A673 (cell line): ENCODE data around the gene CPXM1. TPM values are rescaled to one million over a fixed set of nuclear protein-coding genes. Genes with fewer than 3 reads are reported as not detected.

ENCODE experiments used
- BruUV-seq: library from RNA; stranded (reverse); fragments of 400-500 nt; replicated peaks from 2 replicates; lab custom pipeline; 2021; lab: Mats Ljungman, UMichigan
- CTCF ChIA-PET: fragments of 300-600 bp; sonication (Branson Sonifier 250); formaldehyde crosslinking; loops from one replicate; lab custom pipeline; 2022; ENCODE audit warnings: antibody characterized with exemption; lab: Charles Lee
- POLR2A ChIA-PET: fragments of 300-600 bp; sonication (Branson Sonifier 250); formaldehyde crosslinking; loops from one replicate; lab custom pipeline; 2022; ENCODE audit warnings: antibody characterized with exemption; ENCODE audit not compliant: low non-redundant PET; lab: Charles Lee
- DNase-seq: peaks from one replicate; pipeline ENCODE4 v3.0.0-alpha.2; 2015; ENCODE audit warnings: low spot score
- H3K27ac ChIP-seq: fragments of 200-600 bp; sonication (generic); 2 replicates; pipeline ENCODE4 v1.5.1; 2016; ENCODE audit warnings: mixed run types, low read depth, mild to moderate bottlenecking, mixed read lengths, antibody characterized with exemption, low read length; ENCODE audit not compliant: poor library complexity, severe bottlenecking
- H3K27me3 ChIP-seq: fragments of 200-600 bp; sonication (generic); replicated peaks from 2 replicates; pipeline ENCODE4 v1.6.1; 2017; ENCODE audit warnings: mixed run types, low read depth, mild to moderate bottlenecking, mixed read lengths, antibody characterized with exemption, low read length; ENCODE audit not compliant: insufficient read depth, poor library complexity
- H3K36me3 ChIP-seq: fragments of 200-600 bp; sonication (generic); 2 replicates; pipeline ENCODE4 v1.6.1; 2016; ENCODE audit warnings: mixed run types, mild to moderate bottlenecking, mixed read lengths, antibody characterized with exemption, low read length; ENCODE audit not compliant: insufficient read depth, poor library complexity, severe bottlenecking
- H3K4me1 ChIP-seq: fragments of 200-600 bp; sonication (generic); 2 replicates; pipeline ENCODE4 v1.6.1; 2017; ENCODE audit warnings: mixed run types, mild to moderate bottlenecking, mixed read lengths, antibody characterized with exemption, low read length; ENCODE audit not compliant: insufficient read depth, poor library complexity, severe bottlenecking
- H3K4me3 ChIP-seq: fragments of 200-600 bp; sonication (generic); 2 replicates; pipeline ENCODE4 v1.5.1; 2016; ENCODE audit warnings: low read depth, mixed run types, mild to moderate bottlenecking, mixed read lengths, low read length; ENCODE audit not compliant: poor library complexity, severe bottlenecking
- H3K9me3 ChIP-seq: fragments of 200-600 bp; sonication (generic); 2 replicates; pipeline ENCODE4 v1.6.1; 2016; ENCODE audit warnings: mixed run types, low read depth, mild to moderate bottlenecking, mixed read lengths, antibody characterized with exemption, low read length; ENCODE audit not compliant: poor library complexity, severe bottlenecking
- CTCF ChIP-seq: fragments of 300-800, 200-600 bp; sonication (generic); conservative IDR thresholded peaks from 2 replicates; pipeline ENCODE4 v1.5.1; 2017; ENCODE audit warnings: low read depth, mild to moderate bottlenecking, antibody characterized with exemption, low read length, moderate library complexity, mixed read lengths
- EZH2 ChIP-seq: fragments of 200-600 bp; sonication (generic); IDR thresholded peaks from 2 replicates; pipeline ENCODE4 v1.6.1; 2017; ENCODE audit warnings: borderline replicate concordance, low read depth, mild to moderate bottlenecking, mixed read lengths, antibody characterized with exemption, low read length; ENCODE audit not compliant: poor library complexity, severe bottlenecking
- intact Hi-C: fragments of 100-400 bp; cut with micrococcal nuclease; formaldehyde crosslinking; loops from one replicate; pipeline ENCODE4 v1.10.0; 2022; ENCODE audit not compliant: unreplicated experiment
- total RNA-seq: library from RNA; stranded (reverse); gene quantifications from 2 replicates; pipeline ENCODE4 v1.2.3, GENCODE V29; 2021

The CPXM1 gene
- total RNA-seq, 1 experiment from 2014 or later: 3.8 TPM

DNA sequence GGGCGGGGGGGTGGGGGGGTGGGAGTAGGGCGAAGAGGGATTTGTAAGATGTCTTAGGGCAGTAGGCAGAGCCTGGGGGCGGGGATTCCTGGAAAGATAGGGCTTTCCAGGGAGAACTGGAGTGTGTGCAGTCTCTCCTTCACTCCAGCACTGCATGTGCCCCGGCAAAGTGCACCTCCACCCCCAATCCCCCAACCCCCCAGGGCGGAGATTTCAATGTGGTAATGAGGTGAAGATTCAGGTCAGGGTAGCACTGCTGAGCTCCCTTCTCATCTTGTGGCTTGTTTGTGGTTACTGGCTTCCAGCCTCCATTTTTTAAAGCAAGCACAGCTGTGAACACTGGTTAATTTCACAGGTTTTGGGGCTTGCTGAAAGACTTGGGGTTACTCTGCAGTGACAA lies 21.6 kb upstream of the CPXM1 start:
- Histone ChIP-seq H3K4me1 (peaks cover 4% of the 10 kb centered on the region), H3K4me3 (no peak overlapping the region), H3K36me3 (no peaks in the 10 kb centered on the region), H3K27ac (no peak overlapping the region), H3K27me3 (no peaks in the 10 kb centered on the region), H3K9me3 (no peaks in the 10 kb centered on the region)
- intact Hi-C loops: no loop called here
- ChIA-PET CTCF (interaction anchor here (0.6 kb wide), 1 partner anchor 10 kb away, joined by 3 read pairs; no protein-coding TSS in a partner anchor), POLR2A (no interaction called here)
- BruUV-seq: no TSS peak
- TF ChIP-seq CTCF: no peak
- no peak for TF ChIP-seq EZH2
- no peak for DNase-seq

DNA sequence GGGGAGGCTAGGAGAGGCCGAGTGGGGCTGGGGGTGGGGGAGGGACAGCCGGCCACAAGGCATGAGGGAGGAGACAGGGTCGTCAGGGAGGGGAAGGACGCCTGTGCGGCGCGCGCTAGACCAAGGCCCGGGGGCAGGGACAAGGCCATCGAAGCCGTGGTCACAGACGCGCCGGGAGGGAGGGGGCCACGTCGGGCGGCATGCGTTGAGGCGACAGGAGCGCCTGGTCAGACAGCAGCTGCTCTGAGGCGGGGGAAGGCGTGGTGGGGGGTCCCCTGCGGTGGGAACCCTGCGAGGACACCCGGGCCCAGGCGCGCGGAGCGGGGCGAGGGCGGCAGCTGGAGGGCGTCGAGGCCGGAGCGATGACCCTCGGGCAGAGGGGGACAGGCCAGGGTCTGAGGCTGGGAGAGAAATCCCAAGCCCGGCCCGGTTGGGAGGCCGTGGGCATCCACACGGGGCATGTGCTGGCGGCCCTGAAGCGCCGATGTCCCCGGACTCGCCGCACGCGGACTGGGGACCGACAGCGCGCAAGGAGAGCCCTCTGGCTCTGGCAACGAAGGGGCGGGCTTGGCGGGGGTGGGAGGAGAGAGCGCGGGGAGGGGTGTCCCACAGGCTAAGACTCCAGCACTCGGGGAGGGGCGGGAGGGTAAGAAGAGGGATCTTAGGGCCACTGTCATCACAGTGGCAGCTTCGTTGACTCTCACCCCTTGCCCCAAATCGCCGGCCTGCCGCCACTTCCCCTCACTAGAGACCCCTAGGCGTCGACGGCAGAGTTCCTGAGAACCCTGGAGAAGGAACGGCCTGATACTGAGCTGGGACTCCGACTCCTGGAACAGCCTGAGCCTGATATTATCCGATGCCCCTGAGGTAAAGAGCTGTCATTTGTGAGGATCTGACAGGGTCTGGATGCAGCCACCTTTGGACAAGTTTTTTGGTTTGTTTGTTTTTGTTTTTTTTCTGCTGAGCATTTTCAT lies 20.8 kb upstream of the CPXM1 start:
- POLR2A ChIA-PET: no interaction called here

More for the DNA sequence above, 20.8 kb upstream of the CPXM1 start:
- Histone ChIP-seq H3K9me3 (no peaks in the 10 kb centered on the region), H3K36me3 (no peaks in the 10 kb centered on the region), H3K27me3 (no peaks in the 10 kb centered on the region), H3K27ac (no peak overlapping the region), H3K4me1 (peaks cover 4% of the 10 kb centered on the region), H3K4me3 (no peak overlapping the region)
- DNase-seq: no peak
- no peak for TF ChIP-seq EZH2
- TF ChIP-seq CTCF: no peak
- CTCF ChIA-PET: interaction anchor here (0.6 kb wide), 1 partner anchor 10 kb away, joined by 3 read pairs; no protein-coding TSS in a partner anchor
- intact Hi-C loops: no loop called here
- BruUV-seq: no TSS peak
